Embryonic facial prominence (tissue), 1 donor: ENCODE measurements around the gene STING1.
"Not testable (repeated sequence)": the region's sequence is repeated elsewhere in the genome, so short reads cannot be mapped to it uniquely, and the experiment has no call there.

Experiments used
- DNase-seq: peaks from one replicate; pipeline ENCODE4 v3.0.0-alpha.2; 2016; ENCODE audit errors: extremely low spot score

STING1 gene

GRCh38 chr5:139503036-139503817 lies 20.7 kb upstream of the STING1 start:
- not testable (repeated sequence) for DNase-seq

GRCh38 chr5:139501381-139501780 lies 18.8 kb upstream of the STING1 start:
- no peak for DNase-seq

GRCh38 chr5:139495638-139496435 lies 13.3 kb upstream of the STING1 start:
- no peak for DNase-seq

GRCh38 chr5:139494832-139495231 lies 12.3 kb upstream of the STING1 start:
- DNase-seq: no peak

- DNase-seq: no peak
These were observed 11.7 kb upstream of the STING1 start for GRCh38 chr5:139494256-139494655.

- DNase-seq: no peak
These were observed 10.2 kb upstream of the STING1 start for GRCh38 chr5:139492700-139493192.

DNA sequence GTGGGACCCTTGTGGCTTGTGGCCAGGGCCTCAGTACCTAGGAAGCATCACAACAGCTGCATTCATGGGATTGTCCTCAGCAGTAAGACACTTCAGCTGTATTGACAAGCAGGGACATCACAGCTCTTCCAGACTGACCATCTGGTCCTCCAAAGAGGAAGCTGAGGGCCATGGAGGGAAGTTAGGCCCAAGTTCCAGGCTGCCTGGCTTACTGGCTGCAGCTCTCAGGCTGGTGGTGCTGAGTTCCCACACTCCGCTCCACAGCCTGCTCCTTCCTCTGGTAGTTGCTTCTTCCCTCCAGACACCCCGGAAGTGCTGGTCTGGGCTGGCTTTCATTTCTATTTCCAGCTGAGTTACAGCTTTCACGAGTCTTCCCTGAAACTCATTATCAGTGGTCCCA lies 5.7 kb upstream of the STING1 start:
- no peak for DNase-seq

- DNase-seq: no peak
These were observed 3.6 kb upstream of the STING1 start for GRCh38 chr5:139486201-139486600.

GRCh38 chr5:139482890-139483208 lies 291 bp upstream of the STING1 start:
- not testable (repeated sequence) for DNase-seq

DNA sequence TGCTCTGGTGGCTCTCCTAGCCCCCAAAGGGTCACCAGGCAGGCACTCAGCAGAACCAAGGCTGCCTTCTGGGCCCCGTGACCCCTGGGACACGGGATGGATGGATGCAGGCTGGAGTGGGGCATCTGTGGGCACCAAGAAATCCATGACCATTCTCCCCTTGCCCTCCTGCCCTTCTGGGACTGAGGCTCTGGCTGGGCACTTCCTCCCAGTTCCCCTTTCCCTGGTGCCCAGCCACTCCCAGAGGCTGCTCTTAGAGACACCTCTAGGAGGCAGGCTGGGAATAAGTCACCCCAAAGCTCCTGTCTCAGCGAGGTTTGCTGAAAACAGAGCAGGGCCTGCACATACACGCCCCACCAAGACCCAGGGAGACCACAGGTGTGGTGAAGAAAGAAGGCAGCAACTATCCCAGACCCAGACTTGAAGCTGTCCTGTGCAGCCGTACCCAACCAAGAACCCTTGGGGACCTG lies 943 bp downstream of the STING1 start:
- DNase-seq: no peak

DNA sequence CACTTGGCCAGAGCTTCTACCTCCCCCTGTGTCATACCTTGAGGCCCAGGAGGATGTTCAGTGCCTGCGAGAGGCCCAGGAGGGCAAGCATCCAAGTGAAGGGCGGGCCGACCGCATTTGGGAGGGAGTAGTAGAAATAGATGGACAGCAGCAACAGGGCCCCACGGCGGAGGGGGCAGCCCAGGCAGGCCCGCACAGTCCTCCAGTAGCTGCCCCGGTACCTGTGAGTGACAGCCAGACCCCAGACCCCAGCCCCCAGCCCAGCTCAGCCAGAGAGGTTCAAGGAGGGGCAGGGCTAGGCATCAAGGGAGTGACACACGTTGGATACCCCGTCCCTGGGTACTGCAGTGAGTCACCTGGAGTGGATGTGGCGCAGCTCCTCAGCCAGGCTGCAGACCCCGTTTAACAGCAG lies 1.4 kb downstream of the STING1 start:
- DNase-seq: no peak

DNA sequence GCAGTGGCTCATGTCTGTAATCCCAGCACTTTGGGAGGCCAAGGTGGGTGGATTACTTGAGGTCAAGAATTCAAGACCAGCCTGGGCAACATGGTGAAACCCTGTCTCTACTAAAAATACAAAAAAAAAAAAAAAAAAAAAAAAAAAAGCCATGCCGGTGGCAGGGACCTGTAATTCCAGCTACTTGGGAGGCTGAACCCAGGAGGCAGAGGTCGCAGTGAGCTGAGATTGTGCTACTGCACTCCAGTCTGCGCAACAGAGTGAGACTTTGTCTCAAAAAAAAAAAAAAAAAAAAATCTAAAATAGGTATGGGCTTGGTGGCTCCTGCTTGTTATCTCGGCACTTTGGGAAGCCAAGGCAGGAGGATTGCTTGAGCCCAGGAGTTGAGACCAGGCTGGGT lies 2.8 kb downstream of the STING1 start:
- not testable (repeated sequence) for DNase-seq

DNA sequence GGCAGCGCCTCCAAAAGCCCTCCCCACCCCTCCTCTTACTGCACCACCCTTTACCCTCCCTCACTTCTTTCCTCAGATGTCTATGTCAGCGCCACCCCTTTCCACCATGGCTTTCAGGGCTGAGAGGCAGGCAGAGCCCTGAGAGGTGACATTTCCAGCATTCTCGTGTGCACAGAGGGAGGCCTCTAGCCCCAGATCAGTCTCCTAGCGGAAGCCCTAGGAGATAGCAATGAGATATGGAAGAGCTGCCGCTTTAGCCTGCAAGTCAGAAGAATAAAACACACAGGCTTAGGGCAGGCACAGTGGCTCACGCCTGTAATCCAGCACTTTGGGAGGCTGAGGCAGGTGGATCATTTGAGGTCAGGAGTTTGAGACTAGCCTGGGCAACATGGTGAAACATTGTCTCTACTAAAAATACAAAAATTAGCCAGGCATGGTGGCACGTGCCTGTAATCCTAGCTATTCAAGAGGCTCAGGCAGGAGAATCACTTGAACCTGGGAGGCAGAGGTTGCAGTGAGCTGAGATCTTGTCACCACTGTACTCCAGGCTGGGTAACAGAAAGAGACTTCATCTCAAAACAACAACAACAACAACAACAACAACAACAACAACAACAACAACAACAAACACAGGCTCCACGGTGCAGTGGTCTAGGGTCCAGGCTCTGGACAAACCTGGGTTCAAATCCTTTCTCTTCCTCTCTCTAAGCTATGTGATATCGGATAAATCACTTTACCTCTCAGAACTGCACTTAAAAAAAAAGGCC lies 3.7 kb downstream of the STING1 start:
- not testable (repeated sequence) for DNase-seq

DNA sequence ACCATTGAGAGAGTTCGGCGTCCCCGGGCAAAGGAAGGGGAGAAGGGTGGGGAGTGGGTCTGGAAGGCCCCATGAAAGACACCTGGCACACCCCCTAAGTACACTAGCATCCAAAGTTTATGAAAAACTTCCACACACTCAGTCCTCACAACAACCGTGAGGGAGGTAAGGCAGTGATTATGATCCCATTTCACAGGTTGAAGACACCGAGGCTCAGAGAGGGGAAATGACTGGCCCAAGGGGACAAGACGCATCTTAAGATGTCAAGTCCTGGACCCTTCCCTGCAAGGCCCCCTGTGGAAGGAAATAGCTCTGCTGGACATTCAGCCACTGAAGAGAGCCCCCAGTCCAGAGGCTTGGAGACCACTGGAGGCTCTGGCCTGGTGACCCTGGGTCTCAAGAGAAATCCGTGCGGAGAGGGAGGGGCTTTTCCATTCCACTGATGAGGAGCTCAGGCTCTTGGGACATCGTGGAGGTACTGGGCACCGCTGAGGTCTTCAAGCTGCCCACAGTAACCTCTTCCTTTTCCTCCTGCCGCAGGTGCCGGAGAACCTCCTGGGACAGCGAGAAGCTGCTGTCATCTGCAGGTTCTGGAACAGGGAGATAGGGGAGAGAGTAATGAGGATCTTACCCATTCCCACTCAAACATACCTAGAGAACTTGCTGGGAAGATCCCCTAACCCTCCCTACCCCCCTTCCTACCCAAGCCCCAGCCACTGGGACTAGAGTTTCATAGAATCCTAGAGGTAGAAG lies 6.5 kb downstream of the STING1 start:
- no peak for DNase-seq

GRCh38 chr5:139474890-139475791 lies 7.4 kb downstream of the STING1 start:
- no peak for DNase-seq

DNA sequence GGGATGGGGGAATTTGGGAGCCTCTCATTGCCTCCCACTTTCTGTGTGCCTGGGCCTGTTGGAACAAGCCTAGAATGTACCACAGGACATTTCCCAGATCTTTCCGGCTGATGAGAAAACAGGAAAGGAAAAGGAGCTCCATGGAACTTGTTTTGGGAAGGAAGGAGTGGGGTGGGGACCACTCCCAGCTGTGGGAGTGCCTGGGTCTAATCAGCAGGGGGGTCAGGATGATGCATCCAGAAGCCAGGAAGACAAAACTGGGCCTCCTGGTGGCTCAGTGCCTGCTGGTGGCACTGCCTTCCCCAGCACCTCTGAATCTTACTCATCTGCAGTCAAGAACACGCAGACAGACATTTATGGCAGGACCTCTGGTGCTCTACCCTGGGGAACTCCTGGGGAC lies 9.0 kb downstream of the STING1 start:
- DNase-seq: no peak

- no peak for DNase-seq
These were observed 9.5 kb downstream of the STING1 start for GRCh38 chr5:139473105-139473504.

- no peak for DNase-seq
These were observed 10.1 kb downstream of the STING1 start for GRCh38 chr5:139472386-139473030.

- DNase-seq: no peak
These were observed 11.7 kb downstream of the STING1 start, which contains the start of gene SMIM33 for GRCh38 chr5:139470821-139471300. SMIM33 (plus strand) TSS chr5:139471004; CDS start chr5:139471122, 118 bp downstream.
